Adrenal gland (tissue), 5 donors: ENCODE results near the gene HLA-C.
"Not testable (repeated sequence)": the region's sequence is repeated elsewhere in the genome, so short reads cannot be mapped to it uniquely, and the experiment has no call there.

ENCODE experiments used
- CTCF ChIP-seq, 6 experiments: fragments of 450-650 bp in 4 of 6; fragments of 200-600 bp in 2 of 6; sonication (generic) in 1 of 6; IDR thresholded peaks; 1 replicate in 5 of 6; 2 replicates in 1 of 6; pipeline versions ENCODE4 v1.5.1 to v1.8.0; 2016 to 2021; ENCODE audit warnings: antibody characterized with exemption in 6 of 6, mild to moderate bottlenecking in 2 of 6, moderate library complexity in 1 of 6
- POLR2A ChIP-seq, 2 donors: fragments of 450-650 bp; IDR thresholded peaks; one replicate each; pipeline ENCODE4 v1.6.1; 2017; ENCODE audit warnings: antibody characterized with exemption in 2 of 2, mild to moderate bottlenecking in 2 of 2, moderate library complexity in 1 of 2
- donor health status: DM: no; HTN: no; CAD: no.

- TF ChIP-seq POLR2A, CTCF (IDR thresholded peaks at IDR 0.05): not testable (repeated sequence)
Observed at GRCh38 chr6:31263346-31263933, 8.5 kb downstream of the HLA-C start.
